HG02884 (cell line): ENCODE measurements around the gene ACER3.

Experiments used
- ATAC-seq: cut with Tn5 transposase; IDR thresholded peaks from one replicate; pipeline ENCODE4 v1.9.1; 2021; ENCODE audit warnings: mild to moderate bottlenecking, moderate library complexity; ENCODE audit not compliant: unreplicated experiment

ACER3 gene

DNA sequence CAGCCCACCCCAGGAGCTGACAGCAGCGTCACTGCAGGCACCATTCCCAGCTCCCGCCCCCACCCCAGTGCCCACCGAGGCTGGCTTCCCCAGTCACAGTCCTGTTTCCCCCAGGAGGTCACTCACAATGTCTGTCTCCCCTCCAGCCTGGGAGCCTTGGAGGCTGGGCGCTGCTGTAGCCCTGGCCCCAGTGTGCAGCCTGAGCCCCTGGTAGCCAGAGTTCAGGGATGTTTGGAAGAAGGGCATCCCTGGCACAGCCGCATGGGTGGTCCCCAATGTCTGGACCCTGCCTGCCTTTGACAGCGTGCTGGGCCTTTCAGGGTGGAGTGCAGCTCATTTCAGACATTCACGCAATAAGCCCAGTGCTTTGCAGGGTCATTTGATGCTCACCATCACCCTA lies 210.4 kb downstream of the ACER3 start:
- no peak for ATAC-seq

DNA sequence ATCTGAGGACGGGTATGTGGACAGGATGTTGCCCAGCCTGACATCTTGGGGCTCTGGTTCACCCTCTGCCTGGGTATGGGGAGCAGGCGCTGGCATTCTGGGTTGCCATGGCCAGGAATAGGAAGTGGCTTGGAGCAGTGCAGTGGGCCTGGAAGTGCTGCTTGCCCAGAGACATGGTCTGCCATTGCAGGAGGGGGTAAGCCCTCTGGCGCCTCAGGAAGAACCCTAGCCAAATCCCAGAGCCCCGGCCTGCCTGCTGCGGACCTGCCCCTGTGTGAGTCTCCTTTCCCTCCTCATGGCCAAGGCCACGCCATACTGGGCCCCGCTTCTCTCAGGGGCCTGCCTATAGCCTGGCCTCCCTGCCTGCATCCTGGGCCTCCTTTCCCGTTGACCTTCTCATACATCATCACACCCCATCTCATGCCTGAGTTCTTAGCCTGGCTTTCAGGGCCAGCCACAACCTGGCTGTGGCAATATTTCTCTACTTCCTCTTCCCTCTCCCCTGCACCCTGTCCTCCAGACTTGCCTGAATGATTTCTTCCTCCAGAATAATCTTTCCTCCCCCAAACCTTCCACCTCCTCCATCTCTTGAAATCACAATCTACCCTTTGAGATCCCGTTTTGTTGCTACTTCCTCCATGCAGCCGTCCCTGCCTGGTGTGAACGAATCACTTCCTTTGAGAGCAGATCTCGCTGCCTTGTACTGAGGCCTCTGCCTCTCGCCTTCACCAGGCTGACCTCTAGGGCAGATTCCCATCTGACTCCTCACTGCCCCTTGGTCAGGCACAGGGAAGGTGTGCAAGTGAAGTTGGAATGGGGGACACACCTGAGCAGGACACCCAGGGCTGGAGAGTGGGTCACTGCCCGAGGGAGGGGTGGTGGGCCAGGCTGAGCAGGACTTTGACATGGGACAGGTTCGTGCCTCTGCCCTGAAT lies 211.2 kb downstream of the ACER3 start:
- no peak for ATAC-seq

DNA sequence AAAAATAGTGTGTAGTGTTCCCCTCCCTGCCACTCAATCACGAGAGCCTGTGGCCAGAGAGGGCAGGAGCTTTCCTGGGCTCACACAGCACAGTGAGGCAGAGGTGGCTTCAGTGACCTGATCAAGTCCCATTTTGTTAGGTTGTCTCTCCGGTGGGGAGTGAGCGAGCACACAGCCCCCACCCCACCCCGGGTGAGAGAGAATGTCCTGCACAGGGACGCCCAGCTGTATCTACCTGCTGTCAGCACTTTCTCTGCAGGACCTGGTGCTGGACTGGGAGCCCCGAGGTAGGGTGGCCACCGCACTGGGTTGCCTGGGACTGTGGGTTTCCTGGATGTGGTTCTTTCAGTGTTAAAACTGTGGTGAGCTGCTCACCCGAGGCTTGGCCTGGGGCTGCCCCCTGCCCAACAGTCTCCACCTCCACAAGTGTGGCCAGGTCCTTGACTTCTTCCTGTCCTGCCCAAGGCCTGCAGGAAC lies 212.2 kb downstream of the ACER3 start:
- ATAC-seq, result no peak

DNA sequence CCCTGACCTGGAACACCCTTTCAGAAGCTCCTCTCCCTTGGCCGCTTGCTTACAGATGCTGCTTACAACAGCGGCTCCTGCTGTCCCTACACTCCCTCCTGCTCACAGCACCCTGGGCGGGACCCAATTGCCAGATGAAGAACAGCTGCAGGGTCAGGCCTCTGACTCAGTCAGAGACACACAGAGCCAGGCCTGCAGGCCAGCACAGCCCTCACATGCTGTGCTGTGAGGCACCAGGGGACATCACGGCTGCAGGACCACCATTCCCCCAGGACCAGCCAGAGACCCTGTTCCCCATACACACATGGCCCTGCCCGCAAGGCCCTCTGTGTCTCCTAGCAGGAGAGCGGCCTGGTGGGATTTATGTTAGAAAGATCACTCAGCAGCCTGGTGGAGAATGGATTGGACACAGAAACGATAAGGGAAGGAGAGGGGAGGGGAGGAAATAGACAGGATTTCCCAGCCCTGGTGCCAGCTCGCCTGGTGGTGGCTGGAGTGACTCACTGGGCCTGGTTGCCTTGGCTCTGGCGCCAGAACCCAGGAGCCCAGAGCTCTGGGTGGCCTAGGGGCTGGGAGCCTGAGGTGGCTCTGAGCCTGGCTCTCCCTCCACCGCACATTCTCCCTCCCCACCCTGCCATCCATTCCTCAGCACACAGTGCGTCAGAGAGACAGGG lies 212.7 kb downstream of the ACER3 start:
- no peak for ATAC-seq

DNA sequence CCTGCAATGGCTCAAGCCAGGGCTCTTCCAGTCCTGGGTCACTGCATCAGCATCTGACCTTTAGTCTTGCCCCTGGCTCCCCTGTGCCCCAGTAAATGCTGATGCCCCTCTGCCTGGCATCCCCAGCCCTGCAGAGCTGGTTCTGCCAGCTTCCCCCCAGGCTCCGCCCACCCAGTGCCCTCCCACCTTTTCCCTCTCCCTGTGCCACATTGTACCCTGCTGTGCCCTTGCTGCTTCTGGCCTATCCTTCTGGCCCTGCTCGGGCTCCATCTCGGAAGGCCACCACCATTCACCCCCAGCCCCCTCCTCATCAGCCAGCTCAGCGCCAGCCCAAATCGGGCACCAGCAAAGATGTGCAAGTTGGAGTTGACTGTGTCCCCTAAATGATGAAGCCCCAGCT lies 213.5 kb downstream of the ACER3 start:
- ATAC-seq, result no peak

DNA sequence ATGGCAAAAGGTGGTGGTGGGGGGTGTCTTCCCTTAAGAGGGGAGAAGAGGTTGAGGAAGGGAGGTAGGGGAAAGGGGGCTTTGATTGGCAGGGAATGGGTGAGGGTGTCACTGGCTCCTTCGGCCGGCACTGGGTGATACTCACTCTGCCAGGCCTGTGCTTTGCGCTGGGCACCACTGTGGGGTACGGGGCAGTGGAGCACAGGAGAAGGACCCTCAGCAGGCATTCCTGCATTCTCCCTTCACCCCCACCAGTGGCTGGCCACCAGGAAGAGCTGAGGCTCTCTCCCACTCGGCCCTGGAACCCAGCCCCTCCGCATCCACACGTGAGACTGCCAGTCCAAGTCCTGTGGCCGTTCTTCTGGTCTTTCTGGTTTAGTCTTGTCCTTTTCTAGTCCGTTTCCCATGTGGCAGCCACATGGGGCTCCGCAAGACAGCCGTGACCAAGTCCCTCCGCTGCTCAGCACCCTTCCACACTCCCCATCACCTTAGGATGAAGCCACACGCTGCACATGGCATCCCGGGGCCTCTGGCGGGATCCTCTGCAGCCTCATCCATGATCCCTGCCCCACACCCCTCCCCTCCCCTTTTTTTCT lies 214.0 kb downstream of the ACER3 start:
- ATAC-seq, result no peak

DNA sequence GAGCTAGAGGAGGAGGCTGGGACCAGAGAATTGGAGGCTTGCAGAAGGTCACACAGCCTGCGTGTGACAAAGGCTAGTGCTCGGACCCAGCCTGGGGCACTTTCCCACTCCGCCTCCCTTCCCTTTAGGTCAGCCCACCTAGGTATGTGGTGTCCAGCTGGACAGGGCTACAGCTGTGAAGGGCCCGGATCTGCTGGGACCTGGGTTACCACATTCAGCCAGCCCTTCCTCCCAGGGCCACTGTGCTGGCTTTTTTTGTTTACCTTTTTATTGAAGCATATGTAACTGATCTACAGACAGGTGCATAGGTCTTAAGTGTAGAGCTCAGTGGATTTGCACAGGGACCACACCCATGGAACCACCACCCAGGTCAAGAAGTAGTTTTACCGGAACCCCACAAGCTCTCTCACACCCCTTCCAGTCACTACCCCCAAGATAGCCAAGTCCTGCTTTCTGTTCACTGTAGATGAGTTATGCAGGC lies 214.7 kb downstream of the ACER3 start:
- no peak for ATAC-seq
